ENCODE results near the gene SYTL3.

DNA sequence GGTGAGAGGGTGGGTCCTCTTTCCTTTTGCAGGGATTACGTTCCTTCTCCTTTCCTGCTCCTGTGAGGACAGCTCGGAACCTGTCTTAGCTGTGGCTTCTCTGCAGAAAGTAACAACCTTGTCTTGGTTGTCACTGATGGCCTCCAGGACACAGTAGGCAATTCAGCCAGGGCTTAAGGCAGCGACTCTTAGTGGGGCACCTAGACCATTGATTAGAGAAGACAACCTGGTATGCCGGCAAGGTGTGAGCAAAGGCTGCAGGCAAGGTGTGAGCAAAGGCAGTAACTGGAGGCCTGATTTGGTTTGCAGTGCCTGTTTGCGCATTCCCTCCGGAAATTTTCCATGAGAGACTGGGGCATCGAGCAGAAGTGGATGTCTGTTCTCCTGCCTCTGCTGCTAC lies 42.9 kb upstream of the SYTL3 start:
- TF ChIP-seq CTCF (conservative IDR thresholded peaks at IDR 0.05; ENCODE audit: low read depth, low read length) (no peak), EZH2 (IDR thresholded peaks at IDR 0.05; ENCODE audit: low read length, unreplicated experiment) (no peak), EZH2phosphoT487 (IDR thresholded peaks at IDR 0.05; ENCODE audit: borderline replicate concordance, low read length) (no peak)

All from PC-3 (cell line).